ENCODE data around the gene ID4.

DNA sequence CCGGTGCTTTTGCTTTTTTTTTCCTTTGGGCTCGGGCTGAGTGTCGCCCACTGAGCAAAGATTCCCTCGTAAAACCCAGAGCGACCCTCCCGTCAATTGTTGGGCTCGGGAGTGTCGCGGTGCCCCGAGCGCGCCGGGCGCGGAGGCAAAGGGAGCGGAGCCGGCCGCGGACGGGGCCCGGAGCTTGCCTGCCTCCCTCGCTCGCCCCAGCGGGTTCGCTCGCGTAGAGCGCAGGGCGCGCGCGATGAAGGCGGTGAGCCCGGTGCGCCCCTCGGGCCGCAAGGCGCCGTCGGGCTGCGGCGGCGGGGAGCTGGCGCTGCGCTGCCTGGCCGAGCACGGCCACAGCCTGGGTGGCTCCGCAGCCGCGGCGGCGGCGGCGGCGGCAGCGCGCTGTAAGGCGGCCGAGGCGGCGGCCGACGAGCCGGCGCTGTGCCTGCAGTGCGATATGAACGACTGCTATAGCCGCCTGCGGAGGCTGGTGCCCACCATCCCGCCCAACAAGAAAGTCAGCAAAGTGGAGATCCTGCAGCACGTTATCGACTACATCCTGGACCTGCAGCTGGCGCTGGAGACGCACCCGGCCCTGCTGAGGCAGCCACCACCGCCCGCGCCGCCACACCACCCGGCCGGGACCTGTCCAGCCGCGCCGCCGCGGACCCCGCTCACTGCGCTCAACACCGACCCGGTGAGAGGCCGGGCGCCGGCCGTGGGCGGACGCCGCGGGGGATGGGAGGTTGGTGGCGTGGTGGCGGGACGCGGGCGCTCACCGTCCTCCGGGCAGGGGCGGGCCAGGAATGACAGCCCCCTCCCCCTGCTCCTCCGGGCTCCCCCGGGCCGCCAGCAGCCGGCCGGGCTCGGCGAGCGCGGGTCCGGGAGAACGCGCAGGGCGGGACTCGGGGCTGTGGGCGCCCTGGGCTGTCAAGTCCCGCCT, 606 bp downstream of the ID4 start:
- TF ChIP-seq CTCF (IDR thresholded peaks at IDR 0.05; ENCODE audit: low read length) (no peak), EZH2 (optimal IDR thresholded peaks at IDR 0.05; ENCODE audit: low read depth, low read length) (no peak), EZH2phosphoT487 (IDR thresholded peaks at IDR 0.05; ENCODE audit: low read length) (no peak)

All from MM.1S (cell line).